ENCODE measurements around the gene SNRNP40. TPM values are rescaled to one million over a fixed set of nuclear protein-coding genes. Genes with fewer than 3 reads are reported as not detected.

Gene SNRNP40
- total and polyA plus RNA-seq, 10 of the 15 experiments (the other 5 are each of a cell fraction or from before 2014, with no cell fraction given), result 34.9 to 212 (median 115) TPM

DNA sequence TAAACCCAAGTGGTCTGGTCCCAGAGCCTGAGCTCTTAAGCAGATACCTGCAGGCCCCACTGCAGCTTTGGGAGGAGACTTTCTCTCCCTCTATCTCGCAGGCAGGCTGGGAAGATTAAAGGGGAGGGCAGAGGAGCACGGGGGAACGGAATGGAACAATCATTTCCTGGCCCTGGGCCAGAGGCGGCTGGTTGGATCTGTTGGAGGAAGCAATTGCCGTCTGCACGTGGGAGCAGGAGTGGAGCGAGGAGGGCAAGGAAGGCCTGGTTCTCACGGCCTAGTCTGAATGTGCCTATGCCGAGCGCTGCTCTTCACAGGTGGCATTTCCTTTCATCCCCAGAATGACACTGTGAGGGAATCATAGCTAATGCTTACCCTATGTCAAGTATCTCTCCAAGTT is 80.6 kb downstream of the SNRNP40 start:
- no peak overlapping the region for H3K4me2 ChIP-seq (ENCODE audit: control insufficient read depth, insufficient read depth)
- CTCF ChIA-PET, result no interaction called here
- H3K9ac ChIP-seq (ENCODE audit: control insufficient read depth, insufficient read depth, low read length), result no peak overlapping the region
- BruUV-seq (replicated peaks), result no TSS peak
- no peak overlapping the region for H2AFZ ChIP-seq (ENCODE audit: control insufficient read depth, low read depth, low read length)
- 22% methylated on average over 10 of the region's 10 CpGs for WGBS (ENCODE audit: insufficient coverage, insufficient replicate concordance, low lambda C conversion rate, missing lambda C conversion rate)
- SMC1A ChIA-PET (ENCODE audit: uncharacterized antibody, unreplicated experiment), result interaction anchor here (1.2 kb wide), 1 partner anchor 9 kb away, joined by 3 read pairs; no protein-coding TSS in a partner anchor
- ATAC-seq, result no peak
- POLR2A ChIA-PET, result no interaction called here
- no peak for FAIRE-seq
- RAD21 ChIA-PET (ENCODE audit: unreplicated experiment), result no interaction called here
- no peaks in the 10 kb centered on the region for H3K36me3 ChIP-seq (ENCODE audit: control insufficient read depth in 2 of 2, insufficient read depth in 2 of 2, low read length in 1 of 2)
- H3K4me1 ChIP-seq (ENCODE audit: control insufficient read depth, insufficient read depth, low read length), result no peaks in the 10 kb centered on the region
- no peak overlapping the region for H3K4me3 ChIP-seq
- TF ChIP-seq SMC3 (IDR thresholded peaks at IDR 0.05; ENCODE audit: borderline replicate concordance, low read length), result no peak
- TF ChIP-seq BMI1 (IDR thresholded peaks at IDR 0.05; ENCODE audit: borderline replicate concordance), result no peak
- TF ChIP-seq PAX8 (IDR thresholded peaks at IDR 0.05), result no peak
- no peak for TF ChIP-seq HDAC6 (IDR thresholded peaks at IDR 0.05; ENCODE audit: unreplicated experiment)
- TF ChIP-seq SIN3A (IDR thresholded peaks at IDR 0.05; ENCODE audit: low read depth, low read length), result no peak
- no peak for TF ChIP-seq RFX5 (IDR thresholded peaks at IDR 0.05; ENCODE audit: low read depth, low read length)
- no peak for DNase-seq (ENCODE audit: low read depth, low spot score)
- in situ Hi-C loops (cut with MboI) (no loop called here), intact Hi-C loops (cut with micrococcal nuclease; ENCODE audit: unreplicated experiment) (no loop called here)
- no peaks in the 10 kb centered on the region for H3K27me3 ChIP-seq (replicated peaks in 1 of 2; ENCODE audit: control insufficient read depth in 2 of 2, insufficient read depth in 2 of 2, low read length in 1 of 2)
- no peaks in the 10 kb centered on the region for H4K20me1 ChIP-seq (ENCODE audit: control insufficient read depth, insufficient read depth)
- H3K79me2 ChIP-seq (ENCODE audit: control insufficient read depth, insufficient read depth, low read length), result no peaks in the 10 kb centered on the region
- H3K27ac ChIP-seq (ENCODE audit: control insufficient read depth, insufficient read depth), result no peak overlapping the region
- H3K9me3 ChIP-seq (replicated peaks; ENCODE audit: control insufficient read depth, insufficient read depth, low read length), result no peaks in the 10 kb centered on the region

DNA sequence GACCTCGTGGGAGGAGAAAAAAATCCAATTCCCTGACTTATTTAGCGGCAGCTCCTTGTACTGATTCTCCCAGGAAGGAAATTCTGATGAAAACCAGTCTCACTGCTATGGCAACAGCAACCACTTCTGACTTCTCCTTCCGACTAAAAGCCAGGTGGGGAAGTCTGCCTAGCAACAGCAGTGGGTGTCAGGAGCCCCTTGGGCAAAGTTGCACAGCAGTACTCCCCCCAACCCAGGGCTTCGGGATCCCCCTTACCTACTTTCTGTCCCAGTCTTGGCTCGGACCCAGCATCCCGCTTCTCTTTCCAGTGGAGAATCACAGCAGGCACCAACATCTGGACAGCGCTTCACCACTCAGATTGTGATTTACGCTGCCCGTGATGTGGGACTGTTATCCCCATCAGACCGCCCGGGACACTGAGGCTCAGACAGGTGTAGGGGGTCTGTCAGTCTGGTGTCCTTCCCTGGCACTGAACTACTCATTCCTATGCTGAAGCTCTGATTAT is 81.5 kb downstream of the SNRNP40 start:
- ChIA-PET RAD21 (ENCODE audit: unreplicated experiment) (no interaction called here), POLR2A (interaction anchor here (0.6 kb wide), 1 partner anchor 24 kb away, joined by 4 read pairs; no protein-coding TSS in a partner anchor), SMC1A (ENCODE audit: uncharacterized antibody, unreplicated experiment) (no interaction called here), CTCF (no interaction called here)
- no peak overlapping the region for H3K4me3 ChIP-seq
- no peak overlapping the region for H2AFZ ChIP-seq (ENCODE audit: control insufficient read depth, low read depth, low read length)
- no peaks in the 10 kb centered on the region for H3K36me3 ChIP-seq (ENCODE audit: control insufficient read depth in 2 of 2, insufficient read depth in 2 of 2, low read length in 1 of 2)
- in situ Hi-C loops (cut with MboI) (no loop called here), intact Hi-C loops (cut with micrococcal nuclease; ENCODE audit: unreplicated experiment) (no loop called here)
- no TSS peak for BruUV-seq (replicated peaks)
- WGBS (ENCODE audit: insufficient coverage, insufficient replicate concordance, low lambda C conversion rate, missing lambda C conversion rate), result 30% methylated on average over 11 of the region's 11 CpGs
- no peak overlapping the region for H3K4me2 ChIP-seq (ENCODE audit: control insufficient read depth, insufficient read depth)
- H3K79me2 ChIP-seq (ENCODE audit: control insufficient read depth, insufficient read depth, low read length), result no peaks in the 10 kb centered on the region
- DNase-seq (ENCODE audit: low read depth, low spot score) (no peak), ATAC-seq (no peak), FAIRE-seq (no peak)
- H3K27me3 ChIP-seq (replicated peaks in 1 of 2; ENCODE audit: control insufficient read depth in 2 of 2, insufficient read depth in 2 of 2, low read length in 1 of 2), result no peaks in the 10 kb centered on the region
- no peaks in the 10 kb centered on the region; the same call in 2 of the 3 replicates for H3K9me3 ChIP-seq (replicated peaks; ENCODE audit: control insufficient read depth, insufficient read depth, low read length)
- no peaks in the 10 kb centered on the region for H4K20me1 ChIP-seq (ENCODE audit: control insufficient read depth, insufficient read depth)
- H3K27ac ChIP-seq (ENCODE audit: control insufficient read depth, insufficient read depth), result no peak overlapping the region
- H3K9ac ChIP-seq (ENCODE audit: control insufficient read depth, insufficient read depth, low read length), result no peak overlapping the region
- no peaks in the 10 kb centered on the region for H3K4me1 ChIP-seq (ENCODE audit: control insufficient read depth, insufficient read depth, low read length)
- TF ChIP-seq RELA (IDR thresholded peaks at IDR 0.05; ENCODE audit: borderline replicate concordance, partially characterized antibody), result no peak
- TF ChIP-seq E4F1 (IDR thresholded peaks at IDR 0.05; ENCODE audit: borderline replicate concordance, partially characterized antibody), result no peak
- TF ChIP-seq, protein P1, sequence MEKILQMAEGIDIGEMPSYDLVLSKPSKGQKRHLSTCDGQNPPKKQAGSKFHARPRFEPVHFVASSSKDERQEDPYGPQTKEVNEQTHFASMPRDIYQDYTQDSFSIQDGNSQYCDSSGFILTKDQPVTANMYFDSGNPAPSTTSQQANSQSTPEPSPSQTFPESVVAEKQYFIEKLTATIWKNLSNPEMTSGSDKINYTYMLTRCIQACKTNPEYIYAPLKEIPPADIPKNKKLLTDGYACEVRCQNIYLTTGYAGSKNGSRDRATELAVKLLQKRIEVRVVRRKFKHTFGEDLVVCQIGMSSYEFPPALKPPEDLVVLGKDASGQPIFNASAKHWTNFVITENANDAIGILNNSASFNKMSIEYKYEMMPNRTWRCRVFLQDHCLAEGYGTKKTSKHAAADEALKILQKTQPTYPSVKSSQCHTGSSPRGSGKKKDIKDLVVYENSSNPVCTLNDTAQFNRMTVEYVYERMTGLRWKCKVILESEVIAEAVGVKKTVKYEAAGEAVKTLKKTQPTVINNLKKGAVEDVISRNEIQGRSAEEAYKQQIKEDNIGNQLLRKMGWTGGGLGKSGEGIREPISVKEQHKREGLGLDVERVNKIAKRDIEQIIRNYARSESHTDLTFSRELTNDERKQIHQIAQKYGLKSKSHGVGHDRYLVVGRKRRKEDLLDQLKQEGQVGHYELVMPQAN (conservative IDR thresholded peaks at IDR 0.05), result no peak
- TF ChIP-seq SUPT20H (IDR thresholded peaks at IDR 0.05; ENCODE audit: borderline replicate concordance, control insufficient read depth, low read depth, low read length), result no peak
- no peak for TF ChIP-seq MTA3 (IDR thresholded peaks at IDR 0.05; ENCODE audit: borderline replicate concordance, low read length)

Measured in GM12878 (cell line).